Neural cell (in vitro differentiated cells): ENCODE results near the gene MTR. TPM values are rescaled to one million over a fixed set of nuclear protein-coding genes. Genes with fewer than 3 reads are reported as not detected.

Experiments used
- H2AFZ ChIP-seq: fragments of 200-600, 300-800 bp; sonication (generic), shearing (Covaris generic); 2 replicates; pipeline ENCODE4 v1.6.0; 2014; ENCODE audit warnings: low read depth, mild to moderate bottlenecking, antibody characterized with exemption, low read length, moderate library complexity
- H3F3A ChIP-seq: fragments of 200-600 bp; shearing (Covaris generic); 2 replicates; pipeline ENCODE4 v1.6.1; 2016; ENCODE audit warnings: mild to moderate bottlenecking, moderate library complexity, mixed read lengths, antibody characterized with exemption, low read length; ENCODE audit not compliant: insufficient read depth, poor library complexity, severe bottlenecking
- H3K27ac ChIP-seq: fragments of 200-600, 300-800 bp; sonication (generic), shearing (Covaris generic); 2 replicates; pipeline ENCODE4 v1.5.1; 2014; ENCODE audit warnings: mild to moderate bottlenecking, low read length, moderate library complexity
- H3K27me3 ChIP-seq: fragments of 300-800, 200-600 bp; sonication (generic), shearing (Covaris generic); 2 replicates; pipeline ENCODE4 v1.6.0; 2014; ENCODE audit warnings: mild to moderate bottlenecking, low read depth, low read length, moderate library complexity; ENCODE audit not compliant: insufficient read depth
- H3K36me3 ChIP-seq: fragments of 300-800, 200-600 bp; sonication (generic), shearing (Covaris generic); 2 replicates; pipeline ENCODE4 v1.5.1; 2014; ENCODE audit warnings: mild to moderate bottlenecking, antibody characterized with exemption, low read length, moderate library complexity; ENCODE audit not compliant: insufficient read depth
- H3K4me2 ChIP-seq: fragments of 300-800, 200-600 bp; sonication (generic), shearing (Covaris generic); 2 replicates; pipeline ENCODE4 v1.6.0; 2014; ENCODE audit warnings: mild to moderate bottlenecking, low read length
- H3K4me3 ChIP-seq: fragments of 300-800, 200-600 bp; sonication (generic), shearing (Covaris generic); 2 replicates; pipeline ENCODE4 v1.5.1; 2014; ENCODE audit warnings: mild to moderate bottlenecking, low read length, moderate library complexity
- H3K79me2 ChIP-seq: fragments of 200-600 bp; shearing (Covaris generic); replicated peaks from 2 replicates; pipeline ENCODE4 v1.6.0; 2014; ENCODE audit warnings: mild to moderate bottlenecking, low read length, moderate library complexity; ENCODE audit not compliant: insufficient read depth
- H3K9ac ChIP-seq: fragments of 300-800, 200-600 bp; sonication (generic), shearing (Covaris generic); 2 replicates; pipeline ENCODE4 v1.6.1; 2016; ENCODE audit warnings: mild to moderate bottlenecking, low read length, mixed read lengths
- H3K9me2 ChIP-seq: fragments of 200-600 bp; shearing (Covaris generic); 2 replicates; pipeline ENCODE4 v1.6.1; 2016; ENCODE audit warnings: mild to moderate bottlenecking, low read length, mixed read lengths; ENCODE audit not compliant: insufficient read depth
- H3K9me3 ChIP-seq: fragments of 200-600, 300-800 bp; sonication (generic), shearing (Covaris generic); 2 replicates; pipeline ENCODE4 v1.6.1; 2016; ENCODE audit warnings: mild to moderate bottlenecking, mixed run types, low read length, moderate library complexity, mixed read lengths
- H4K20me1 ChIP-seq: fragments of 200-600 bp; shearing (Covaris generic); 2 replicates; pipeline ENCODE4 v1.6.1; 2016; ENCODE audit warnings: mild to moderate bottlenecking, mixed run types; ENCODE audit not compliant: insufficient read depth
- EP300 ChIP-seq: fragments of 450-650 bp; conservative IDR thresholded peaks from 2 replicates; pipeline ENCODE4 v1.6.1; 2014; ENCODE audit warnings: antibody characterized with exemption, mild to moderate bottlenecking, moderate library complexity; ENCODE audit not compliant: poor library complexity, severe bottlenecking
- MXI1 ChIP-seq: fragments of 450-650 bp; conservative IDR thresholded peaks from 2 replicates; pipeline ENCODE4 v1.6.1; 2014; ENCODE audit warnings: antibody characterized with exemption, mild to moderate bottlenecking; ENCODE audit not compliant: poor library complexity, severe bottlenecking
- POLR2AphosphoS5 ChIP-seq: IDR thresholded peaks from 2 replicates; pipeline ENCODE4 v1.6.1; 2012
- RAD21 ChIP-seq: fragments of 450-650 bp; conservative IDR thresholded peaks from 2 replicates; pipeline ENCODE4 v1.6.1; 2014; ENCODE audit warnings: antibody characterized with exemption, mild to moderate bottlenecking, moderate library complexity
- SMC3 ChIP-seq: fragments of 450-650 bp; conservative IDR thresholded peaks from 2 replicates; pipeline ENCODE4 v1.6.1; 2014; ENCODE audit warnings: antibody characterized with exemption, mild to moderate bottlenecking, moderate library complexity; ENCODE audit not compliant: poor library complexity
- TAF1 ChIP-seq: IDR thresholded peaks from 2 replicates; pipeline ENCODE4 v1.6.1; 2012; ENCODE audit warnings: low read depth
- polyA plus RNA-seq: library from polyadenylated mRNA; depleted of rRNA; stranded (reverse); fragments of >200 nt; gene quantifications from 2 replicates; pipeline ENCODE4 v1.2.3, GENCODE V29; 2014
- TF ChIP-seq, protein P1 (sequence below): fragments of 450-650 bp; IDR thresholded peaks from 2 replicates; pipeline ENCODE4 v1.5.1; 2014; ENCODE audit warnings: antibody characterized with exemption, mild to moderate bottlenecking, moderate library complexity; ENCODE audit not compliant: poor library complexity, severe bottlenecking
- TF ChIP-seq, protein P2 (sequence below): IDR thresholded peaks from 2 replicates; pipeline ENCODE4 v1.6.1; 2012; ENCODE audit warnings: borderline replicate concordance

The MTR gene
- polyA plus RNA-seq, 1 donor from 2014 or later = 14.1 TPM

GRCh38 chr1:236830116-236830515, 35.0 kb downstream of the MTR start:
- Histone ChIP-seq H2AFZ (no peak overlapping the region), H3K79me2 (no peaks in the 10 kb centered on the region), H3K9me2 (no peaks in the 10 kb centered on the region), H3K9me3 (no peaks in the 10 kb centered on the region), H3K4me3 (no peak overlapping the region), H3K36me3 (peaks cover 3% of the 10 kb centered on the region), H3K9ac (no peak overlapping the region), H4K20me1 (no peaks in the 10 kb centered on the region), H3F3A (no peaks in the 10 kb centered on the region), H3K27me3 (no peaks in the 10 kb centered on the region), H3K27ac (no peak overlapping the region), H3K4me2 (no peak overlapping the region)
- TF ChIP-seq, protein P1, sequence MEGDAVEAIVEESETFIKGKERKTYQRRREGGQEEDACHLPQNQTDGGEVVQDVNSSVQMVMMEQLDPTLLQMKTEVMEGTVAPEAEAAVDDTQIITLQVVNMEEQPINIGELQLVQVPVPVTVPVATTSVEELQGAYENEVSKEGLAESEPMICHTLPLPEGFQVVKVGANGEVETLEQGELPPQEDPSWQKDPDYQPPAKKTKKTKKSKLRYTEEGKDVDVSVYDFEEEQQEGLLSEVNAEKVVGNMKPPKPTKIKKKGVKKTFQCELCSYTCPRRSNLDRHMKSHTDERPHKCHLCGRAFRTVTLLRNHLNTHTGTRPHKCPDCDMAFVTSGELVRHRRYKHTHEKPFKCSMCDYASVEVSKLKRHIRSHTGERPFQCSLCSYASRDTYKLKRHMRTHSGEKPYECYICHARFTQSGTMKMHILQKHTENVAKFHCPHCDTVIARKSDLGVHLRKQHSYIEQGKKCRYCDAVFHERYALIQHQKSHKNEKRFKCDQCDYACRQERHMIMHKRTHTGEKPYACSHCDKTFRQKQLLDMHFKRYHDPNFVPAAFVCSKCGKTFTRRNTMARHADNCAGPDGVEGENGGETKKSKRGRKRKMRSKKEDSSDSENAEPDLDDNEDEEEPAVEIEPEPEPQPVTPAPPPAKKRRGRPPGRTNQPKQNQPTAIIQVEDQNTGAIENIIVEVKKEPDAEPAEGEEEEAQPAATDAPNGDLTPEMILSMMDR = no peak

DNA sequence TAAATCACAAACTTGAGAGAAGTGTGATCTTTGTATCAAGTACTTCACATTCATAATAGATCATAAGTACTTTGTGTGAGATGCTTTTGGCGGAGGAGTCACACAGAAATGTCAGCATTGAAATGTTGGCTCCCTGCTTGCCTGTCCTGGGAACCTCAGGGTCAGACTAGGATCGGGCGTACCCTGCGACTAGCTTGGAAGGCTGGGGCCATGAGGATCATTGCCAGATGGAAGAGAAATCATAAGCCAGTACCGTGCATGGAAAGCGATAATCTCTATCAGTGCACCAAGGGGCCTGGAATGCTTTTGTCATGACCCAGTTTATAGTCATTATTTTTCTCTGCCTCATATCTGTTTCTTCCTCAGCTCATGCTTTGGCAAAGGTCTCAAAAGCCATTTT, 35.5 kb downstream of the MTR start:
- Histone ChIP-seq H3K9me2 (no peaks in the 10 kb centered on the region), H3K79me2 (no peaks in the 10 kb centered on the region), H3K4me3 (no peak overlapping the region), H3K36me3 (peaks cover 3% of the 10 kb centered on the region), H2AFZ (no peak overlapping the region), H3K4me2 (no peak overlapping the region), H3K27ac (no peak overlapping the region), H3K9ac (no peak overlapping the region), H3K9me3 (no peaks in the 10 kb centered on the region), H4K20me1 (no peaks in the 10 kb centered on the region), H3K27me3 (no peaks in the 10 kb centered on the region), H3F3A (no peaks in the 10 kb centered on the region)
- TF ChIP-seq, protein P1 = no peak
- TF ChIP-seq TAF1 (no peak), POLR2AphosphoS5 (no peak), SMC3 (no peak), RAD21 (no peak)
- TF ChIP-seq, protein P2, sequence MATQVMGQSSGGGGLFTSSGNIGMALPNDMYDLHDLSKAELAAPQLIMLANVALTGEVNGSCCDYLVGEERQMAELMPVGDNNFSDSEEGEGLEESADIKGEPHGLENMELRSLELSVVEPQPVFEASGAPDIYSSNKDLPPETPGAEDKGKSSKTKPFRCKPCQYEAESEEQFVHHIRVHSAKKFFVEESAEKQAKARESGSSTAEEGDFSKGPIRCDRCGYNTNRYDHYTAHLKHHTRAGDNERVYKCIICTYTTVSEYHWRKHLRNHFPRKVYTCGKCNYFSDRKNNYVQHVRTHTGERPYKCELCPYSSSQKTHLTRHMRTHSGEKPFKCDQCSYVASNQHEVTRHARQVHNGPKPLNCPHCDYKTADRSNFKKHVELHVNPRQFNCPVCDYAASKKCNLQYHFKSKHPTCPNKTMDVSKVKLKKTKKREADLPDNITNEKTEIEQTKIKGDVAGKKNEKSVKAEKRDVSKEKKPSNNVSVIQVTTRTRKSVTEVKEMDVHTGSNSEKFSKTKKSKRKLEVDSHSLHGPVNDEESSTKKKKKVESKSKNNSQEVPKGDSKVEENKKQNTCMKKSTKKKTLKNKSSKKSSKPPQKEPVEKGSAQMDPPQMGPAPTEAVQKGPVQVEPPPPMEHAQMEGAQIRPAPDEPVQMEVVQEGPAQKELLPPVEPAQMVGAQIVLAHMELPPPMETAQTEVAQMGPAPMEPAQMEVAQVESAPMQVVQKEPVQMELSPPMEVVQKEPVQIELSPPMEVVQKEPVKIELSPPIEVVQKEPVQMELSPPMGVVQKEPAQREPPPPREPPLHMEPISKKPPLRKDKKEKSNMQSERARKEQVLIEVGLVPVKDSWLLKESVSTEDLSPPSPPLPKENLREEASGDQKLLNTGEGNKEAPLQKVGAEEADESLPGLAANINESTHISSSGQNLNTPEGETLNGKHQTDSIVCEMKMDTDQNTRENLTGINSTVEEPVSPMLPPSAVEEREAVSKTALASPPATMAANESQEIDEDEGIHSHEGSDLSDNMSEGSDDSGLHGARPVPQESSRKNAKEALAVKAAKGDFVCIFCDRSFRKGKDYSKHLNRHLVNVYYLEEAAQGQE = no peak

DNA sequence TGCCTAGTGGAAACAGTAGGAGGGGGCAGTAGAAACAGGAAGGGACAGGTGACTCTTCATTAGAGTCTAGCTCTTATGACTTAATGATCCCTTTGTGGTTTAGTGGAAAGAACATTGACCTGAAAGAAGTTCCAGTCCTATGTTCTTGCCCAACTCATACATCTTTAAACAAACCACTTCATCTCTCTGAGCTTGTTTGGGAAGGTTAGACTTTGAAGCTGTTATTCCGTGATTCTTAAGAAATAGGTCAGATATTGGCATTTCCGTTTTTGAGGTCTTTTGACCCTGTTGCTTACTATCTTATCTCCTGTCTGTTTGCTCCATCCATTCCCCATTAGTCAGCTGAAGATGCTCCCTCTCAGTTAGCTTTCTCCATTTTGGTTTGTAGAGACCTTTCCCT, 38.5 kb downstream of the MTR start:
- no peaks in the 10 kb centered on the region for H3K9me3 ChIP-seq
- H3K9me2 ChIP-seq = no peaks in the 10 kb centered on the region
- H4K20me1 ChIP-seq = no peaks in the 10 kb centered on the region
- H3K27me3 ChIP-seq = no peaks in the 10 kb centered on the region
- no peak overlapping the region for H3K4me3 ChIP-seq
- no peaks in the 10 kb centered on the region for H3F3A ChIP-seq
- H2AFZ ChIP-seq = no peak overlapping the region
- H3K4me2 ChIP-seq = no peak overlapping the region
- no peak overlapping the region for H3K27ac ChIP-seq
- H3K9ac ChIP-seq = no peak overlapping the region
- H3K36me3 ChIP-seq = peaks cover 3% of the 10 kb centered on the region
- no peaks in the 10 kb centered on the region for H3K79me2 ChIP-seq
- TF ChIP-seq RAD21 (no peak), SMC3 (no peak), EP300 (no peak), TAF1 (no peak), MXI1 (no peak)
- TF ChIP-seq, protein P2 = no peak
- TF ChIP-seq, protein P1 = no peak
